Prostate gland (tissue), 2 donors: Measurements from ENCODE around the gene WDR48.
A peak's percentile ranks its signal among the peaks of the same experiment; 100 is the strongest.

ENCODE experiments used
- CTCF ChIP-seq, 4 experiments: fragments of 200-600 bp in 2 of 4; fragments of 450-650 bp in 2 of 4; sonication (generic) in 2 of 4; IDR thresholded peaks; 1 replicate in 3 of 4; 2 replicates in 1 of 4; pipeline ENCODE4 v1.5.1; 2016 to 2019; ENCODE audit warnings: antibody characterized with exemption in 4 of 4, mild to moderate bottlenecking in 2 of 4, moderate library complexity in 2 of 4
- POLR2A ChIP-seq: fragments of 450-650 bp; IDR thresholded peaks from one replicate; pipeline ENCODE4 v1.6.1; 2016; ENCODE audit warnings: antibody characterized with exemption, mild to moderate bottlenecking
- POLR2AphosphoS5 ChIP-seq: sonication (generic); formaldehyde crosslinking; IDR thresholded peaks from one replicate; pipeline ENCODE4 v1.6.1; 2017; ENCODE audit warnings: antibody characterized with exemption

GRCh38 chr3:39051649-39052561, at the start of gene WDR48, which contains the start of gene SCN11A:
- TF ChIP-seq CTCF (IDR thresholded peaks at IDR 0.05) (peak in 1 of 4 experiments; percentile 3), POLR2A (peak; percentile 81), POLR2AphosphoS5 (peak; percentile 98)
